HG02642 (cell line): Measurements from ENCODE around the gene WWTR1.
A peak's percentile ranks its signal among the peaks of the same experiment; 100 is the strongest.

Source experiments
- ATAC-seq: cut with Tn5 transposase; IDR thresholded peaks from one replicate; pipeline ENCODE4 v1.9.1; 2021; ENCODE audit warnings: mild to moderate bottlenecking; ENCODE audit not compliant: unreplicated experiment, poor library complexity

WWTR1 gene

GRCh38 chr3:149542375-149543312, 115.2 kb downstream of the WWTR1 start:
- ATAC-seq, result no peak

GRCh38 chr3:149541091-149541491, 116.7 kb downstream of the WWTR1 start:
- ATAC-seq, result no peak

GRCh38 chr3:149538371-149538770, 119.5 kb downstream of the WWTR1 start:
- no peak for ATAC-seq

GRCh38 chr3:149536429-149536828, 121.4 kb downstream of the WWTR1 start:
- no peak for ATAC-seq

GRCh38 chr3:149535333-149535685, 122.5 kb downstream of the WWTR1 start:
- ATAC-seq, result no peak

- ATAC-seq, result no peak
These were observed 123.0 kb downstream of the WWTR1 start for GRCh38 chr3:149534671-149535332.

GRCh38 chr3:149534082-149534481, 123.7 kb downstream of the WWTR1 start:
- ATAC-seq, result no peak

- ATAC-seq, result no peak
These were observed 125.2 kb downstream of the WWTR1 start for GRCh38 chr3:149532489-149533180.

GRCh38 chr3:149529099-149529498, 128.7 kb downstream of the WWTR1 start:
- ATAC-seq, result no peak

GRCh38 chr3:149528340-149528650, 129.5 kb downstream of the WWTR1 start:
- ATAC-seq, result no peak

- ATAC-seq, result no peak
These were observed 130.1 kb downstream of the WWTR1 start for GRCh38 chr3:149527531-149528339.

GRCh38 chr3:149523512-149524299, 134.1 kb downstream of the WWTR1 start:
- ATAC-seq, result no peak

- ATAC-seq, result no peak
These were observed 137.9 kb downstream of the WWTR1 start for GRCh38 chr3:149519912-149520311.

GRCh38 chr3:149516920-149517319, 140.9 kb downstream of the WWTR1 start:
- no peak for ATAC-seq

GRCh38 chr3:149515249-149515648, 142.6 kb downstream of the WWTR1 start:
- no peak for ATAC-seq

GRCh38 chr3:149514471-149514870, 143.4 kb downstream of the WWTR1 start:
- no peak for ATAC-seq

GRCh38 chr3:149512073-149512782, 145.6 kb downstream of the WWTR1 start:
- peak; percentile 81 for ATAC-seq

GRCh38 chr3:149511040-149511626, 146.7 kb downstream of the WWTR1 start:
- no peak for ATAC-seq

- no peak for ATAC-seq
These were observed 147.3 kb downstream of the WWTR1 start for GRCh38 chr3:149510480-149510879.
